ENCODE data around the gene WAS. TPM values are rescaled to one million over a fixed set of nuclear protein-coding genes. Genes with fewer than 3 reads are reported as not detected.

Gene WAS
- total and polyA plus RNA-seq, 3 donors from 2014 or later = 2.5 to 5.5 (median 4.7) TPM

DNA sequence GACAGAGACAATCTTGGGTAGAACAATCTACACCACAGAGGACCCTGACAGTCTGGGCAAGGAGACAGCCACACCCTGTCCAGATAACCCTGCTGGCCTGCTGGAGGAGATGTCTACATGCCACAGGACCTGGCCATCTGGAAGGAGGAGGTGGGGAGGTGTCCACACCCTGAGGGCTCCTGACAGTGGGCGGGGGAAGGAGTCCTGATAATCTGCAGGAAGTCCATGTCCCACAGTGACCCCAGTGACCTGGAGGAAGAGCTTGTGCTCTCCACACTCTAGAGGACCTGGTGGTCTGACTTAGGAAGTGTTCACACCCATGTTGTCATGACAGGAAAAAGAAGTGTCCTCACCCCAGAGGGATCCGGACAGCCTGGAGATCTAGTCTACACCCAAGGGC lies 18.4 kb downstream of the WAS start:
- no peaks in the 10 kb centered on the region for H3K4me1 ChIP-seq
- no peak for TF ChIP-seq POLR2A (IDR thresholded peaks at IDR 0.05)
- TF ChIP-seq, protein P1, sequence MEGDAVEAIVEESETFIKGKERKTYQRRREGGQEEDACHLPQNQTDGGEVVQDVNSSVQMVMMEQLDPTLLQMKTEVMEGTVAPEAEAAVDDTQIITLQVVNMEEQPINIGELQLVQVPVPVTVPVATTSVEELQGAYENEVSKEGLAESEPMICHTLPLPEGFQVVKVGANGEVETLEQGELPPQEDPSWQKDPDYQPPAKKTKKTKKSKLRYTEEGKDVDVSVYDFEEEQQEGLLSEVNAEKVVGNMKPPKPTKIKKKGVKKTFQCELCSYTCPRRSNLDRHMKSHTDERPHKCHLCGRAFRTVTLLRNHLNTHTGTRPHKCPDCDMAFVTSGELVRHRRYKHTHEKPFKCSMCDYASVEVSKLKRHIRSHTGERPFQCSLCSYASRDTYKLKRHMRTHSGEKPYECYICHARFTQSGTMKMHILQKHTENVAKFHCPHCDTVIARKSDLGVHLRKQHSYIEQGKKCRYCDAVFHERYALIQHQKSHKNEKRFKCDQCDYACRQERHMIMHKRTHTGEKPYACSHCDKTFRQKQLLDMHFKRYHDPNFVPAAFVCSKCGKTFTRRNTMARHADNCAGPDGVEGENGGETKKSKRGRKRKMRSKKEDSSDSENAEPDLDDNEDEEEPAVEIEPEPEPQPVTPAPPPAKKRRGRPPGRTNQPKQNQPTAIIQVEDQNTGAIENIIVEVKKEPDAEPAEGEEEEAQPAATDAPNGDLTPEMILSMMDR (IDR thresholded peaks at IDR 0.05) = no peak
- intact Hi-C loops (cut with DNase I; ENCODE audit: low total_unique reads) = no loop called here
- no peak for DNase-seq
- no peaks in the 10 kb centered on the region for H3K9me3 ChIP-seq
- H3K4me3 ChIP-seq = no peak overlapping the region
- no peaks in the 10 kb centered on the region for H3K36me3 ChIP-seq (ENCODE audit: low read depth, missing control alignments)
- WGBS, 2 donors = 60 to 80% methylated on average over 1 of the region's 2 CpGs
- H3K27ac ChIP-seq = peak overlapping the region in 1 of 2 donors; percentile 36
- no peaks in the 10 kb centered on the region for H3K27me3 ChIP-seq

DNA sequence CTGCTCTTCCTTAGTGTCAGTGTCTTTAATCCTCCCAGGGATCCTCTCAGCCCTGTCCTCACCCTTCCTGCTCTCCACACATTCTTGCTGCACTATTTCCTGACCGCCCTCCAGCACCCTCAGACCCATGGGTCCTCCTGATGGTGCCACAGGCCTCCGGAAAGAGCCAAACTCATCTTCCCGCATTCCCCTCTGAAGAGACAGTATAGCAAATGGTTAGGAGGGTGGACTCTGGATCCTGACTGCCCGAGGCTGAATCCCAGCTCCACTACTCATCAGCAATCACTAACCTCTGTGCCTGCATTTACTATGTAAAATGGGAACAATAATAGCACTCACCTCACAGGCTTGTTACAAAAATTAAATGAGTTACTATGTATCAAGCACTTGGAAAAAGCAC lies 19.1 kb downstream of the WAS start:
- intact Hi-C loops (cut with DNase I; ENCODE audit: low total_unique reads) = no loop called here
- H3K36me3 ChIP-seq (ENCODE audit: low read depth, missing control alignments) = no peaks in the 10 kb centered on the region
- no peaks in the 10 kb centered on the region for H3K27me3 ChIP-seq
- no peaks in the 10 kb centered on the region for H3K4me1 ChIP-seq
- peak overlapping the region in 1 of 2 donors; percentile 36 for H3K27ac ChIP-seq
- TF ChIP-seq, protein P1 (IDR thresholded peaks at IDR 0.05) = no peak
- no peak for TF ChIP-seq POLR2A (IDR thresholded peaks at IDR 0.05)
- no peak for DNase-seq
- no peaks in the 10 kb centered on the region for H3K9me3 ChIP-seq
- H3K4me3 ChIP-seq = no peak overlapping the region
- WGBS, 2 donors = 58 to 59% methylated on average over 4 of the region's 4 CpGs

DNA sequence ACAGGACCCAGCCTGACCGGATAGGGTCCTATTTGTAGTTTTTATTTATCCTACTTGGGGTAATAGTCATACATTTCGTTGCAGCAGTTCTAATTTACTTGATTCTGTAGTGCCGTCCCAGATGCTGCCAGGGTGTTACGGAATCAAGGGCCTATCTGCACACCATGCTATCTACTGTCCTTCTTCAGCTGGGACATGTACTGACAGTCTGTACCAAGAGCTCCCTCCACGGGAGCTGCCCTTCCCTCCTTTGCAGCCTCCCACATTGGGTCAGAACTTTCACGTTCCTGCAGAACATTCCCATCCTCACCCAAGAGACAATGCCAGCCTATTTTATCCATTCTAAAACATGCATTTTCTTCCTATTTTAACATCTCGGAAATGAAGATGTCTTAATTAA lies 19.6 kb downstream of the WAS start:
- WGBS, 2 donors = 50 to 75% methylated on average over 7 of the region's 7 CpGs
- no peak overlapping the region for H3K27ac ChIP-seq
- H3K36me3 ChIP-seq (ENCODE audit: low read depth, missing control alignments) = no peaks in the 10 kb centered on the region
- H3K4me1 ChIP-seq = no peaks in the 10 kb centered on the region
- peak; percentile 48 for DNase-seq
- intact Hi-C loops (cut with DNase I; ENCODE audit: low total_unique reads) = no loop called here
- no peaks in the 10 kb centered on the region for H3K9me3 ChIP-seq
- H3K27me3 ChIP-seq = no peaks in the 10 kb centered on the region
- TF ChIP-seq, protein P1 (IDR thresholded peaks at IDR 0.05) = no peak
- TF ChIP-seq POLR2A (IDR thresholded peaks at IDR 0.05) = no peak
- H3K4me3 ChIP-seq = no peak overlapping the region

DNA sequence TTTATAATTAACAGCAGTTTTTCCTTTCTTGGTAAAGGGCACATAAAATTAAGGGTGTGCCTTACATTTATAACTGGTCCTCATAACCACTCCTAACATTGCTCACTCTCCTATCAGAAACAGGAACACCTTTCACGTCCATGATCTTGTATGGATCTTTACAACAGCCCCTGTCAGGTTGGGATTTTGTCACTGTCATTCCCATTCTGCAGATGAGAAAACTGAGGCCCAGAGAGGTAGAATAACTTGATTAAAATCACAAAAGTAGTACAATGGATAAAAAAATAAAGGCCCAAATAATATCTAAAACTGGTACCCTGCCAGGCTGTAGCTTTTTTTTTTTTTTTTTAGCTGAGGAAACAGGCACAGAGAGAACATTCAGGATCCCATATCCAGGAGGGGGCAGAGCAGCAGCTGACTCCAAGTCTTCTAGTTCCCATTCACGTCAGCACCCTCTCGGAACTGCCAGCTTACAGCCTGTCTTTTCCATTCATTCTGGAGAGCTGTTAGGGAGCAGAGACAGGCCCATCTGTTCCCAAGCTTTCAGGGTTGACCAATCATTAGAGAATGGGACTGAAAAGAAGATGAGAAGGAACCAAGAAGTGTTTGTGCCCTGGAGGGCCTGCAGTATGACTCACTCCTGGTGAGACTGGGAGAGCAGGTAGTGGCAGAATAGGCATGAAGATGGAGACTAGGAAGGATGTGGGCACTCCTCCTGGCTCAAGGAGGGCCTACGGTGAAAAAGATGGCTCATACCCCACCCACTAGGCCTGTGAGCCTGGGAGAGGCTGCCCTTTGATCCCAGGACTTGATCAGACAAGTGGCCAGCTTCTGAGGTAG lies 20.3 kb downstream of the WAS start:
- peak overlapping the region in 1 of 2 donors; percentile 11 for H3K27ac ChIP-seq
- intact Hi-C loops (cut with DNase I; ENCODE audit: low total_unique reads) = no loop called here

More for the DNA sequence above, 20.3 kb downstream of the WAS start:
- H3K4me1 ChIP-seq = no peaks in the 10 kb centered on the region
- no peaks in the 10 kb centered on the region for H3K9me3 ChIP-seq
- no peak overlapping the region for H3K4me3 ChIP-seq
- no peak for TF ChIP-seq POLR2A (IDR thresholded peaks at IDR 0.05)
- TF ChIP-seq, protein P1 (IDR thresholded peaks at IDR 0.05) = no peak
- no peaks in the 10 kb centered on the region for H3K36me3 ChIP-seq (ENCODE audit: low read depth, missing control alignments)
- H3K27me3 ChIP-seq = no peaks in the 10 kb centered on the region
- no peak for DNase-seq
- WGBS, 2 donors = 25 to 46% methylated on average over 4 of the region's 4 CpGs
